ENCODE results near the gene KIF18B. TPM values are rescaled to one million over a fixed set of nuclear protein-coding genes. Genes with fewer than 3 reads are reported as not detected.

The KIF18B gene
- total RNA-seq, 1 donor from 2014 or later: 2.8 TPM

- no peak for DNase-seq
Measured at GRCh38 chr17:44918006-44918405, 29.6 kb downstream of the KIF18B start.

- DNase-seq: no peak
Measured at GRCh38 chr17:44917456-44917855, 30.1 kb downstream of the KIF18B start.

DNA sequence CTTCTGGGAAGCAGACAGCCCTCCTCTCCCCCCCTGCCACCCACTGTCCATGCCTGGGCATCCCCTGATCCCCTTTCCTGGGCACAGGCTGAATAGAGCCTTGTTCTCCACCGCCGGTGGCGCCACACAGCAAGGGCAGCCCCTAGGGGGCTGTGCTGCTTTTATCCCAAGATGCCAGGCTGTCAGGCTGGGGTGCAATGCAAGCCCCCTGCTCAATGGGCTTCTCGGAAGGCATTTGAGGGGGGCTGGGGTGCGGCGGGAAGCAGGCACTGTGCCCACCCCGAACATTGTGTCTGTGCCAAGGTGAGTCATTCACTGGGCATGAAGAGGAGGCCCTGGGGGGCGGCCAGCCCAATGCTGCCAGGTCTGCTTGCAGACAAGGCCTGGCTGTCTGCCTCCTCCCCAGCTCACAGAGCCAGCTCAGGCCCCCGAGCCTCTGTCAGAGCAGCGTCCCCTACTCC, 30.8 kb downstream of the KIF18B start:
- DNase-seq: no peak

DNA sequence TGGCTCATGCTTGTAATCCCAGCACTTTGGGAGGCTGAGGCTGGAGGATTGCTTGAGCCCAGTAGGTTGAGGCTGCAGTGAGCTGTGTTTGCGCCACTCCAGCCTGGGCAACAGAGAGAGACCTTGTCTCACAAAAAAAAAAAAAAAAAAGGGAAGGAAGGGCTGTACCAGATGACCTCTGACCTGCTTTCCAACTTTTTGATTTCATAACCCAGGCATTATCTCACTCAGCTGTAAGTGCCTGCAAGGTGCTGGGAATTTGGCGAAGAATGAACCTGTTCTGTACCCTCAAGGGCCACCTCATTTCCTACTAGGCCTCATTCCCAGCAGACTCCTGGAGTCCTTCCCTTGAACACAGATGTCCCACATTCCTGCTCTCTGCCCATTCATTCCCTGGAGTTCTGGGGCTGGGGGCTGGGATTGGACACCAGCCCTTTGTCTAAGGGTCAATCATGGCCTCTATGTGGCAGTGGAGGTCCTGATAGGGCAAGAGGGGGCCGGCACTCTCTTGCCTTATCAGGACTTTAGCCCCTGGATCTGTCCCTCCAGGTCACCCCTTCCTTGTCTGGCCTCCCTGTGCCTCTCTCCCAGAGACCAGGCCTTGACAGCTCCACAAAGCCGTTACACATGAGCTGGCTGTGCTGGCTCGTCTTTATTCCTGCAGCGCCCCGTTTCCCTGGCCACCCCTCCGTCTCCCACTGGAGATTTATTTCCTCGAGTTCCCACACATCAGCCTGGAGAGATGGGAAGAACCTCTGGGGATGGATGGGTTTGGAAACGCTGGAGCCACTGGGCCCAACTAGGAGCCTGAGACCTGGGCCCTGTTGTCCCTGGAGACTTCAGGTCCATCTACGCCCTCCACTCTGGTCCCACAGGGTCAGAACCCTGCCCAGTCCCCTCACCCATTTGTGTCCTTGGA, 31.5 kb downstream of the KIF18B start:
- DNase-seq: no peak

DNA sequence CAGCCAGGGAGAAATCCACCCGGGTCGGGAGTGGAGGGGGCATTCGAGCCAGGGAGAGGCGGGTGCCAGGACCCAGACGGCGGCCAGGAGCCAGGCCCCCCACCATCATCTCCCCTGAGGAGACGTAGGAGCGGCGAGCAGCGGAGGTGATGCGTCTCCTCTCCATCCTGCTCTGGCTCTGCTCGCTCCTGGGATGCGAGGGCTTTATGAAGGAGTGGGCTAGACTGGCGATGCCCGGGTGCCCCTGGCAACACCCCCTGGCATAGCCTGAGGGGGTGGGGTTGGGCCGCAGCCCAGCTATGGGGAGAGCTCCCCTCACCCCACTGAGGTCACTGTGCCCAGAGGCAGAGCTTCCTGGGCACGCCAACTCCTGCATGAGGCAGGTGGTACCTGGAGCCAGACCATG, 32.2 kb downstream of the KIF18B start, which contains the start of gene GFAP:
GFAP (minus strand) TSS at position 180 of the 406 bp plus-strand sequence; CDS start at position 166, 14 bp downstream.
- no peak for DNase-seq

DNA sequence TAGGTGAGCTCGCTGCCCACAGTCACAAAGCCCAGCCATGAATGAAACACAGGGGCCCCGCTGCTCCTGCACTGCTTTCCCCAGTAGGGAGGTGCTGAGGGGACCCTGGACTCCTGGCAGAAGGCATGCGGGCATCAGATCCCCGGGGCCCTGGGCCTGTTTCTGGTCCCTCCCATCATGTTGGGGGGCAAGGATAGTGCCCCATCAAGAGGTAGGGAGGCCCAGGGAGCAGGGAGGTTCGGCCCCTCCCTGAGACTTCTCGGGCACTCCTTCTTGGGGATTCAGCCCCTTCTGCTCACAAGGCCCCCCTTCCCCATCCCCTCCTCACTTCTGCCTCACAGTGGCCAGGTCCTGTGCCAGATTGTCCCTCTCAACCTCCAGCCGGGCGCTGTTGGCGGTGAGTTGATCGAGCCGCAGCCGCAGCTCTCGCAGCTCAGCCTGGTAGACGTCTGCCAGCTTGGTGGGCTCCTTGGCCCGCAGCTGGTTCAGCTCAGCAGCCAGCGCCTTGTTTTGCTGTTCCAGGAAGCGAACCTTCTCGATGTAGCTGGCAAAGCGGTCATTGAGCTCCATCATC, 32.8 kb downstream of the KIF18B start:
- DNase-seq: no peak

GRCh38 chr17:44914148-44914547, 33.4 kb downstream of the KIF18B start:
- no peak for DNase-seq

DNA sequence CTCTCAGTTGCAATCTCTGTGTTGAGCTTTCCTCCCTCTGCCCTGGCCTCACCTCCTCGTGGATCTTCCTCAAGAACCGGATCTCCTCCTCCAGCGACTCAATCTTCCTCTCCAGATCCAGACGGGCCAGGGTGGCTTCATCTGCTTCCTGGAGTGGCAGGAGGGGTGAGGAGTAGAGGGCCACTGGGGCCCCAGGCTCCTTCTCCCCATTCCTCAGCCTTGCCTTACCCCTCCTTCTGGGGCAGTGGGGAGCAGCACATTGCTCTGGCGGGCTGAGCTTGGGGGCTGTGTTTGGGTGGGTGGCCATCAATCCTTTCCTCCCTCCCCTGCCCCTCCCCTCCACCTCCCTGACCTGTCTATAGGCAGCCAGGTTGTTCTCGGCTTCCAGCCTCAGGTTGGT, 33.9 kb downstream of the KIF18B start:
- no peak for DNase-seq

DNA sequence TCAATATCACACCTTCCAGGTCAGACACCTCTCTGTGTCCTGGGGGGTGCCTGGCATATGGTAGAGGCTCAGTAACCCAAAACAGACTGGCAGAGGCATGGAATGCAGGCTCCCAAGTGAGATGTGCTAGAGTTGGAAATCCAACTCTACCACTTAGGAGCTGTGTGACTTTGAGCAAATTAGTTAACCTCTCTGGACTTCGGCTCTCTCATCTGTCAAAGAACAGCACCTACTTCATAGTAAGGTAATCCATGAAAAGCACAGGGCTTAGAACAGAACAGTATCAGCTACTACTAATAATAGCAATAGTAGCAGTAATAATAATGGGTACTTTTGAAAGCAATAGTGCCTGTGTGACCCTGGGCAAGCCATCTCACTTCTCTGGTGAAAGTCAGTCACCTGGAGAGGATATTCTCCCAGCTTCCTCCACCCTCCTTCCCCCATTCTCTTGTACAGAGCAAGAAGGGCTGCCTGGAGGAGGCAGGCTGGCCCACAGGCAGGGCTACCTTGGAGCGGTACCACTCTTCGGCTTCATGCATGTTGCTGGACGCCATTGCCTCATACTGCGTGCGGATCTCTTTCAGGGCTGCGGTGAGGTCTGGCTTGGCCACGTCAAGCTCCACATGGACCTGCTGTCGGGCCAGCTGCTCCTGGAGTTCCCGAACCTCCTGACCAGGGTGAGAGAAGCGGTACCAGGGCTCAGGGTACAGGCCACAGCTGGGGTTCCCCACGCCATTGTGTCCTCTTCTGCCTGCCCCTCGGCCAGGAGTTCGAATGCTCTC, 34.6 kb downstream of the KIF18B start:
- no peak for DNase-seq

DNA sequence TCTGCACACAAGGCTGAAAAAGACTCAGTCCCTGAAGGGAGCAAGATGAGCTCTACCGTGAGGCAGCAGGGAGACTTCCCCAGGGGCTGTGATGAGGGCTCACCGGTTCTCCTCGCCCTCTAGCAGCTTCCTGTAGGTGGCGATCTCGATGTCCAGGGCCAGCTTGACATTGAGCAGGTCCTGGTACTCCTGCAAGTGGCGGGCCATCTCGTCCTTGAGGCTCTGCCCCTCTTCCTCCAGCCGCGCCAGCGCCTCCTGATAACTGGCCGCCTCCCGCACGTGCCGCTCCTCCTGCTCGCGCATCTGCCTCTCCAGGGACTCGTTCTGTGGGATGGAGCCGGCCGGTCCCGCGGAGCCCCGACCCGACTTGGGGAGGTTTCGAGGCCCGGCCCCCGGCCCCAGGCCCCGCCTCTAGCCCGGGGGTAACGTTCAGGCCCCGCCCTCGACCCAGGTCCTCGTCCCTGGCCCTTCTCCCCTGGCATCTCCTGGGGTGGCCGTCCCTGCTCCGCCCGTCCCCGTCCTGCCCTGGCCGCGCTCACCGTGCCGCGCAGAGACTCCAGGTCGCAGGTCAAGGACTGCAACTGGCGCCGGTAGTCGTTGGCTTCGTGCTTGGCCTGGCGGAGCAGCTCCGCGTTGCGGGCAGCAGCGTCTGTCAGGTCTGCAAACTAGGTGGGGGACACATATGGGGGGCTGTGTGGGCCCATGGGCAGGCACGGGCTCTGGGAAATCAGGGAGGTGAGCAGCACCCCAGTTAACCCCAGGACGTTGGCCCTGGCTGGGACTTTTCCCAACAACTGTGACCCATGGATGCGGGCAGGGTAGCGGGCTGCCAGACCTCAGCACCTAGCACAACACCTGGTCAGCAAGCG, 36.2 kb downstream of the KIF18B start:
- DNase-seq: no peak

- DNase-seq: no peak
Measured at GRCh38 chr17:44910231-44911106, 37.1 kb downstream of the KIF18B start.

DNA sequence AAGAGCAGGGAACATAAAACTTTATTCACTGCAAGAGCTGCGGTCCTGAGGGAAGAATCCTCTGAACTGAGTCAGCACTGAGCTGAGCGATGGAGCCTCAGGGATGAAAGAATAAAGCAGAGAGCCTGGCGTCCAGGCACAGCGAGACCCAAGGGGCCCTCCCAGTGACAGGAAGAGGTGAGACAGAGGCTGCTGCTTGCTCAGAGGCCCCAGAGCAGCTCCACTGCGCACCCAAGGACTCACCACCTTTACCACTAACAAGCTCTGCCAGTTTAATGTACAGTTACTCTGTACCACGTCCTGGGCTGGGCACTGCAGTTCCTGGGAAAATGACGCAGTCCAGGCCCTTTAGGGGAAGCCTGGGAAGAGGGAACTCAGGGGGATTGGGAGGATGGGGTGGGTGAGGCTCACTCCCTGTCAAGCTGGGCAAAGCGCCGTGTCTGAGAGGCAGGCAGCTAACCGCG, 37.9 kb downstream of the KIF18B start:
- DNase-seq: no peak

DNA sequence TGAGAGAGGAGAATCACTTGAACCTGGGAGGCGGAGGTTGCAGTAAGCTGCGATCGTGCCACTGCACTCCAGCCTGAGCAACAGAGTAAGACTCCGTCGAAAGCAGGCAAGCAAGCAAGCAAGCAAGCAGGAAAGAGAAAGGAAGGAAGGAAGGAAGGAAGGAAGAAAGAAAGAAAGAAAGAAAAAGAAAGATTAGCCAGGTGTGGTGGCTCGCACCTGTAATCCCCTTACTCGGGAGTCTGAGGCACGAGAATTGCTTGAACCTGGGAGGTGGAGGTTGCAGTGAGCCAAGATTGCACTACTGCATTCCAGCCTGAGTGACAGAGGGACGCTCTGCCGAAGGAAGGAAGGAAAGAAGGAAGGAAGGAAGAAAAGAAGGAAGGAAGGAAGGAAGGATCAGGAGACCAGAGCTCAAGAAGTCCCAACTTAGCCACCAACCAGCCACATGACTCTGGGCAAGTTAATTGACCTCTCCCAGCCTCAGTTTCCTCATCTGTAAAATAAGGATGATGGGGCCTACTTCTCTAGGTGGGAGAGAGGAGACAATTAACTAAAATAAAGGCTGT, 38.7 kb downstream of the KIF18B start:
- no peak for DNase-seq

DNA sequence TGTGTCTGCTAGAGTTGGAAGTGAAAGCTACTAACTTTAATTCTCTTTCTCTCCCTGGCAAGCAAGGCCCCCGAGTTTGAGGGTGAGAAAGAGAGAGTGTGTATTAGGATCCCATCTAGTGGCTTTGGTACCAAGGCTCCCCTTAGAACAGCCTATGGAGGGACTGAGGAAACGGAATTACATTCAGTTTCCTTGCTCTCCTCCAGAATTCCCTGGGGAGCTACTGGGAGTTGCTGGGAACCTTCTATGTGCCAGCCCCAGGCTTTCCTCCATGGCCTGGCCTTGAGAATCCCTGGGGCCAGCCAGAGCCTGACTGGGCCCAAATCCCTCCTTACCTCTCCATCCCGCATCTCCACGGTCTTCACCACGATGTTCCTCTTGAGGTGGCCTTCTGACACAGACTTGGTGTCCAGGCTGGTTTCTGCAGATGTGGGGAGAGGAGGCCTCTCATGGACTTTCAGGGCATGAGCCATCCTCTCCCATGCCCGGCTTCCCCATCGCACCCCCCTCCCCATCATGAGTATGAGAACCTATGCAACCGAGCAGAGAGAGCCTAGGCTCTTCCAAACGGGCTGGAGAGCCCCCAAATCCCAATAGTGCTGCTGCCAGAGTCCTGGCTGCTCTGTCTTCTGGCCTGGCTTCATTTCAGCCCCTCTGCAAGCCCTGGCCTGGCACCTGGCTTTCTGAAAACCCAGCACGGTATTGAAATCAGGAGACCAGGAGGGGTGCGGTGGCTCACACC, 39.7 kb downstream of the KIF18B start:
- DNase-seq: no peak

GRCh38 chr17:44906763-44907728, 40.5 kb downstream of the KIF18B start:
- DNase-seq: no peak

DNA sequence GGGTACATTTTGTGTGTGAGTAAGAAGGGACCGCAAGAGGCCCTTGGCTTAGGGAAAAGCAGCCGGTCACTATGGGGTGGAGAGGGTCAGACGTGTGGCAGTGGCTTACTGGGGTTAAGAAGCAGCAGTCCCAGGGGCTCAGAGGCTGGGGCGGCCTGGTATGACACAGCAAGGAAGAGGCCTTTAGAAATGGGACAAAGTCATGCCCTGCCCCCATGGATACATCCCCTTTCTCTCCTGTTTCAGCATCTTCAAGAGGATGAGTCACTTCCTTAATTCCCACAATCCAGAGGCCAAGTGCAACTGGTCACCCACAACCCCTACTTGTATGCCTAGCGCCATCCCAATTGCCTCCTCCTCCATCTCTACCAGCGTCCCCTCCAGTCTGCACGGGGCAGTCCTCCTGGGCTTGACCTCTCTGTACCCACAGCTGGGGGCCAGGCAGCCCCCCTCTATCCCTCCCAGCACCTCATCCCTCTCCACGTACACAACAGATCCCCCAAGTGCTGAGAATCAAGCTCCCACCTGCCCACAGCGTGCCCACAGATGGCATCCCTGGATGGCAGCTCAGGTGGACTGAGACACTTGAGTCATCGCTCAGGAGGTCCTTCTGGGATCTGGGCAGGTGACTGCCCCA, 41.4 kb downstream of the KIF18B start:
- no peak for DNase-seq

Data from skin of body (tissue), 2 donors.